GM12864 (cell line): ENCODE results near the gene TMEM178B.

Source experiments
- DNase-seq: peaks from one replicate; pipeline ENCODE4 v3.0.0-alpha.2; 2011; ENCODE audit warnings: low read depth
- H3K4me3 ChIP-seq: 2 replicates; pipeline ENCODE4 v1.5.1; 2011; ENCODE audit warnings: mild to moderate bottlenecking, low read depth, low read length, control low read depth
- CTCF ChIP-seq: IDR thresholded peaks from 2 replicates; pipeline ENCODE4 v1.5.1; 2011; ENCODE audit warnings: low read depth, mild to moderate bottlenecking, moderate library complexity, low read length, control low read depth, inconsistent platforms; ENCODE audit errors: missing control alignments

The TMEM178B gene

DNA sequence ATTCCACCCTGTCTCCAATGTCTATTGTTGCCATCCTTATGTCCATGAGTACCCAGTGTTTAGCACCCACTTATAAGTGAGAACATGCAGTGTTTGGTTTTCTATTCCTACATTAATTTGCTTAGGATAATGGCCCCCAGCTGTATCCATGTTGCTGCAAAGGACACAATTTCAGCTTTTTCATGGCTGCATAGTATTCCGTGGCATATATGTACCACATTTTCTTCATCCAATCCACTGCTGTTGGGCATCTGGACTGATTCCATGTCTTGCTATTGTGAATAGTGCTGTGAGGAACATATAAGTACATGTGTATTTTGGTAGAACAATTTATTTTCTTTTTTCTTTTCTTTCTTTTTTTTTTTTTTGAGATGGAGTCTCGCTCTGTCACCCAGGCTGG lies 68.2 kb downstream of the TMEM178B start:
- no peak overlapping the region for H3K4me3 ChIP-seq
- DNase-seq, result no peak
- no peak for TF ChIP-seq CTCF

DNA sequence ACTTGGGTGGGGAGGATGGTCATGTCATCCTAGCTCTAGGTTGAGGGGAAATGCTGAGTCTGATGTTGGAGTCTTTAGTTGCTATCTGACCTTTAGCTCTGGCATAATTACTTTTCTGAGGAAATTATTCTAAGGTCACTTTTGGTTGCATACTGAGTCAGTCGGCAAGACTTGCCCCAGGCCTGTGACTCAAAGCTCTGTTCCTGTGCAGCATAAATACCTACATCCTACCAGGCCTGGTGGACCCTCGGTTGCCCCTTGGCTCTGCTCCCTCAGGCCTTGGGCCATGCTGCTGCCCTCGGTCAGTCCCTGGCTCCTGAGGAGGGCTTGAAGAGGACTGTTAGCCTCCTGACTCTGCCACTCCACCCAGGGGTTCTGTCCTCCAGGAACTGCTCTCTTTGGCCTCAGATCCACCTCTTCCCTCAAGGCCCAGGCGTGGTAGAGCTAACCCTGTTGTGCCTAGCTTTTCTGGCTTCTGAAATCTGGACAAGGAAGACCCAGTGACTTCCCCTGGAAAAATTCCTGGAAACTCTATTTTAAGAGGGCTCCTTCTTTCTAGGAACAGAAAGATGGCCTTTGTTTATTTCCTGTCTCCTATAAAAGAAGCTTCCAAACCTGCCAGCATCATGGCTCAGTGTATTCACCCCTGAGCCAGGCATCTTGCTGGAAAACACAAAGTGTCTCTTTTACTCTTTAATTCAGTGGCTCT lies 71.2 kb downstream of the TMEM178B start:
- no peak for TF ChIP-seq CTCF
- no peak for DNase-seq
- H3K4me3 ChIP-seq, result no peak overlapping the region

DNA sequence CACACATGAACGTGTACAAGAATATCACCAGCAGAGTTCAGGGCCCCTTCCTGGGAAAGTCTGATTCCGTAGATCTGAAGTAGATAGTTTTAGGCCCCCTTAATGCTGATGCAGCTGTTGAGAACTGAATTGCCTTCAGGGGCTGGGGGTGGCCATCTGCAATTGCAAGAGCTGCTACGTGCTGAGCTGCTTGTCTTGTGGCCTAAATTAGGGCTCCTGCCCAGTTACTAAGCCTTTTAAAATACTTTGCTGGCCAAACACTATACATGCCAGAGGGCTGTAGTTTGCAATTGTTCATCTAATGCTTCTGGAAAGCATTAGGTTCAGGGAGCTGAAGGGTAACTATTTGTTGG lies 71.7 kb downstream of the TMEM178B start:
- H3K4me3 ChIP-seq, result no peak overlapping the region
- DNase-seq, result no peak
- TF ChIP-seq CTCF, result no peak

DNA sequence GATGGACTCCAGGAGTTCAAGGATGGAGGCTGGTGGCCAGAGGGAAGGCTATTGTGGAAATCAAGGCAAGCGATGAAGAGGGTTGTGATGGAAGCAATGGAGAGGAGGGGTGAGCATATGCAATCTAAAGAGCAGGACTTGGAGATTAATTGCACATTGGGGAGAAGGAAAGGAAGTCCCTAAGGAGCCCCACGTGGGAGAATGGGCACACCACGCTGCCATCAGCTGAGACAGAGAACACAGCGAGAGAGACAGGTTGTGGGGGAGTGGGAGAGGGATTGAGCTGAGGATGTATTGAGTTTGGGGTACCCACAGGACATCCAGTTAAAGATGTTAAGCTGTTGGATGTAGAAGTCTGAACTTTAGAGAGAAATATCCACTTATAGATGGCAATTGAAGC lies 73.6 kb downstream of the TMEM178B start:
- DNase-seq, result no peak
- no peak overlapping the region for H3K4me3 ChIP-seq
- TF ChIP-seq CTCF, result no peak

DNA sequence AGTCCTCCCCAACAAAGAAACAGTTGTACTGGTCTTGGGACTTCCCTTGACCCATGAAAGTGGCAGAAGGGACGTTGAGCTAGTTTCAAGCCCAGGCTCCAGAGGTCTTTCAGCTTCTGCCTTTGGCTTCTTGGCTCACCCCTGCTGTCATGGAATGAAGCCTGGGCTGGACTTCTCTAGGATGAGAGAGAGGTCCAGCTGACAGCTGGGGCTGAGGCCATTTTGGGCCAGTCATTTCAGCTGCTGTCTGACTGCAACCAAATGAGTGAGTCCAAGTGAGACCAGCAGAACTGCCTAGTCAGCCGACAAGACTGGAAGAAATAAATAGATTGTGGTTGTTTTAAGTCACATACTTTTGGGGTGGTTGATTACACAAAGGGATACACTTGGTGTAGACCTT lies 76.6 kb downstream of the TMEM178B start:
- DNase-seq, result no peak
- TF ChIP-seq CTCF, result no peak
- no peak overlapping the region for H3K4me3 ChIP-seq

DNA sequence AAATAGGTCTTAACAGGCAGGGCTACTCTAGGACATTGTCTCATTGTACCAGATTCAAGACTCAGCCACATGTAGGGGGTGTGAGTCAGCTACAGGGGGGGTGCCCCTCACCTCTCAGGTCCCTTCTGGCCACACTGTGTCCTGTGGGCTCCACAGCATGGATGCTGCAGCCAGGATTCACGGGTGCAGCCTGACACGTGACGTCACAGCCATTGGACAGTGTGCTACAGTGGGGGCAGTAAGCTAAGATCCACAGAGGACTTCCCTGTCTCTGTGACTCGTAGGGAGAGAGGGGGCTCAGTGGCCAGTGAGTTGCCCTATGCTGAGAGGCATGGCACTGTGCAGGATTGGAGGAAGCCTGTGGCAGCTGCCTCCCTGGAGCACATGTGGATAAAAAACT lies 77.9 kb downstream of the TMEM178B start:
- DNase-seq, result no peak
- no peak for TF ChIP-seq CTCF
- no peak overlapping the region for H3K4me3 ChIP-seq

- TF ChIP-seq CTCF, result no peak
- DNase-seq, result no peak
- no peak overlapping the region for H3K4me3 ChIP-seq
These were observed 79.4 kb downstream of the TMEM178B start for GRCh38 chr7:141153231-141153630.
